Spleen (tissue), 11 donors: ENCODE measurements around the gene ITPR2. TPM values are rescaled to one million over a fixed set of nuclear protein-coding genes. Genes with fewer than 3 reads are reported as not detected.

Source experiments
- DNase-seq: peaks from one replicate; pipeline ENCODE4 v3.0.0-alpha.2; 2020
- H3K27ac ChIP-seq, 8 donors: fragments of 200-600 bp; sonication (generic) in 7 of 8; 1 replicate in 4 of 8; 2 replicates in 4 of 8; pipeline versions ENCODE4 v1.5.0 to v1.8.0; 2016 to 2021; ENCODE audit warnings: inconsistent platforms in 4 of 8, mild to moderate bottlenecking in 4 of 8, moderate library complexity in 1 of 8
- H3K27me3 ChIP-seq, 7 donors: fragments of 200-600 bp; sonication (generic) in 6 of 7; replicated peaks in 1 of 7; 1 replicate in 4 of 7; 2 replicates in 3 of 7; pipeline versions ENCODE4 v1.5.0 to v1.8.0; 2016 to 2021; ENCODE audit warnings: inconsistent platforms in 3 of 7, mild to moderate bottlenecking in 1 of 7
- H3K36me3 ChIP-seq, 6 donors: fragments of 200-600 bp; sonication (generic) in 5 of 6; 1 replicate in 4 of 6; 2 replicates in 2 of 6; pipeline versions ENCODE4 v1.5.0 to v1.8.0; 2016 to 2021; ENCODE audit warnings: inconsistent platforms in 2 of 6
- H3K4me1 ChIP-seq, 6 donors: fragments of 200-600 bp; sonication (generic) in 5 of 6; 1 replicate in 3 of 6; 2 replicates in 3 of 6; pipeline versions ENCODE4 v1.5.0 to v1.8.0; 2016 to 2021; ENCODE audit warnings: inconsistent platforms in 3 of 6
- H3K4me3 ChIP-seq, 8 donors: fragments of 200-600 bp; sonication (generic) in 7 of 8; 1 replicate in 4 of 8; 2 replicates in 4 of 8; pipeline versions ENCODE4 v1.5.0 to v1.8.0; 2016 to 2021; ENCODE audit warnings: inconsistent platforms in 4 of 8, mild to moderate bottlenecking in 4 of 8, moderate library complexity in 2 of 8
- H3K9me3 ChIP-seq, 8 donors: fragments of 200-600 bp; sonication (generic) in 7 of 8; 1 replicate in 4 of 8; 2 replicates in 4 of 8; pipeline versions ENCODE4 v1.5.0 to v1.8.0; 2016 to 2021; ENCODE audit warnings: inconsistent platforms in 4 of 8
- CTCF ChIP-seq, 11 experiments: fragments of 200-600 bp in 7 of 11; fragments of 450-650 bp in 4 of 11; sonication (generic) in 4 of 11; IDR thresholded peaks in 8 of 11; conservative IDR thresholded peaks in 3 of 11; 1 replicate in 7 of 11; 2 replicates in 4 of 11; pipeline versions ENCODE4 v1.4.0 to v1.8.0; 2016 to 2021; ENCODE audit warnings: antibody characterized with exemption in 11 of 11, inconsistent platforms in 4 of 11, mild to moderate bottlenecking in 1 of 11
- POLR2A ChIP-seq, 3 donors: fragments of 450-650 bp; IDR thresholded peaks; one replicate each; pipeline ENCODE4 v1.5.1; 2017; ENCODE audit warnings: antibody characterized with exemption in 3 of 3, mild to moderate bottlenecking in 1 of 3
- POLR2AphosphoS5 ChIP-seq, 3 donors: sonication (generic); formaldehyde crosslinking; IDR thresholded peaks; one replicate each; pipeline ENCODE4 v1.5.1; 2017; ENCODE audit warnings: antibody characterized with exemption in 3 of 3
- WGBS, 5 donors: extraction: QIAGEN DNeasy Blood & Tissue Kit in 3 of 5; methylation state at CpG; one replicate each; pipeline versions ENCODE4 v1.1.5 to v1.1.7; 2013 to 2018; 5-methylcytosine and 5-hydroxymethylcytosine counted together
- intact Hi-C: fragments of 100-400 bp; cut with DNase I; formaldehyde crosslinking; loops from one replicate; pipeline ENCODE4 v1.15.0; 2023; ENCODE audit warnings: low total_unique reads
- polyA plus RNA-seq, 3 donors: library from polyadenylated mRNA; stranded (reverse); fragments of 200-250 nt; gene quantifications; one replicate each; pipeline ENCODE4 v1.2.1, GENCODE V29; 2013
- total RNA-seq, 7 donors: library from RNA; depleted of rRNA in 3 of 7; stranded (reverse); fragments of >200 nt in 3 of 7; fragmentation: NEBNext Ultra II Directional in 4 of 7; extraction: Animal tissue kit (Norgen Biotek cat#: 25700) in 4 of 7; gene quantifications; one replicate each; pipeline versions ENCODE4 v1.1.0 to v1.2.1, GENCODE V29; 2016 to 2021
- donor health status: healthy with polysubstance abuse.
- donor health status: DM: no; HTN: no; CAD: no; lungs with moderate emphysema.
- donor health status: DM: no; HTN: no; CAD: no.
- donor health status: Bipolar disorder and iron deficiency.
- donor health status: healthy.
- donor health status: DM: no; HTN: no; CAD: no.
- donor health status: DM: yes; HTN: yes; CAD: no.

The ITPR2 gene
- total and polyA plus RNA-seq, 10 donors, result 3.2 to 105 (median 60.4) TPM

GRCh38 chr12:26499979-26500640 lies 332.9 kb downstream of the ITPR2 start:
- Histone ChIP-seq H3K27ac (no peak overlapping the region), H3K4me1 (no peaks in the 10 kb centered on the region), H3K9me3 (no peaks in the 10 kb centered on the region), H3K27me3 (no peaks in the 10 kb centered on the region), H3K36me3 (no peaks in the 10 kb centered on the region), H3K4me3 (no peak overlapping the region)
- 92 to 100% (median 97%) methylated on average over 1 of the region's 1 CpG for WGBS, 5 donors
- intact Hi-C loops, result no loop called here
- DNase-seq, result no peak
- TF ChIP-seq CTCF (IDR thresholded peaks at IDR 0.05 in 8 of 11, conservative IDR thresholded peaks at IDR 0.05 in 3 of 11), result no peak
- no peak for TF ChIP-seq POLR2A (IDR thresholded peaks at IDR 0.05)
- no peak for TF ChIP-seq POLR2AphosphoS5 (IDR thresholded peaks at IDR 0.05)

GRCh38 chr12:26496170-26496569 lies 336.8 kb downstream of the ITPR2 start:
- H3K27ac ChIP-seq, result no peak overlapping the region
- no peak for TF ChIP-seq POLR2A (IDR thresholded peaks at IDR 0.05)
- TF ChIP-seq POLR2AphosphoS5 (IDR thresholded peaks at IDR 0.05), result no peak
- no peak for TF ChIP-seq CTCF (IDR thresholded peaks at IDR 0.05 in 8 of 11, conservative IDR thresholded peaks at IDR 0.05 in 3 of 11)
- H3K9me3 ChIP-seq, result no peaks in the 10 kb centered on the region
- 59 to 96% (median 86%) methylated on average over 1 of the region's 1 CpG for WGBS, 5 donors
- no peaks in the 10 kb centered on the region for H3K27me3 ChIP-seq
- H3K4me3 ChIP-seq, result no peak overlapping the region
- no peaks in the 10 kb centered on the region for H3K4me1 ChIP-seq
- H3K36me3 ChIP-seq, result peaks cover 0 to 29% (median 6%) of the 10 kb centered on the region in 6 donors
- intact Hi-C loops, result no loop called here
- DNase-seq, result no peak

- intact Hi-C loops, result no loop called here
- Histone ChIP-seq H3K4me3 (no peak overlapping the region), H3K9me3 (no peaks in the 10 kb centered on the region), H3K27ac (no peak overlapping the region), H3K36me3 (peaks cover 0 to 50% (median 6%) of the 10 kb centered on the region in 6 donors), H3K27me3 (no peaks in the 10 kb centered on the region), H3K4me1 (no peaks in the 10 kb centered on the region)
- no peak for TF ChIP-seq POLR2AphosphoS5 (IDR thresholded peaks at IDR 0.05)
- TF ChIP-seq POLR2A (IDR thresholded peaks at IDR 0.05), result no peak
- no peak for TF ChIP-seq CTCF (IDR thresholded peaks at IDR 0.05 in 8 of 11, conservative IDR thresholded peaks at IDR 0.05 in 3 of 11)
- WGBS, 5 donors, result 88 to 98% (median 96%) methylated on average over 3 of the region's 3 CpGs
- DNase-seq, result no peak
Observed at GRCh38 chr12:26493656-26494055, 339.3 kb downstream of the ITPR2 start.

- Histone ChIP-seq H3K27ac (no peak overlapping the region), H3K9me3 (no peaks in the 10 kb centered on the region), H3K4me1 (no peaks in the 10 kb centered on the region), H3K36me3 (peaks cover 0 to 62% (median 6%) of the 10 kb centered on the region in 6 donors), H3K4me3 (no peak overlapping the region), H3K27me3 (no peaks in the 10 kb centered on the region)
- DNase-seq, result no peak
- WGBS, 5 donors, result 82 to 93% (median 89%) methylated on average over 1 of the region's 1 CpG
- no peak for TF ChIP-seq POLR2AphosphoS5 (IDR thresholded peaks at IDR 0.05)
- TF ChIP-seq POLR2A (IDR thresholded peaks at IDR 0.05), result no peak
- TF ChIP-seq CTCF (IDR thresholded peaks at IDR 0.05 in 8 of 11, conservative IDR thresholded peaks at IDR 0.05 in 3 of 11), result no peak
- intact Hi-C loops, result no loop called here
Observed at GRCh38 chr12:26492406-26492805, 340.6 kb downstream of the ITPR2 start.
